GM11168 (cell line): Measurements from ENCODE around the gene TPRX2.
"Not testable (repeated sequence)": the region's sequence is repeated elsewhere in the genome, so short reads cannot be mapped to it uniquely, and the experiment has no call there.

ENCODE experiments used
- in situ Hi-C: fragments of 300-500 bp; cut with MboI; formaldehyde crosslinking; loops from one replicate; pipeline ENCODE4 v1.12.0; 2022; ENCODE audit warnings: low sequenced_read_pairs; ENCODE audit not compliant: unreplicated experiment

TPRX2 gene

GRCh38 chr19:47860602-47861297 lies 1.7 kb downstream of the TPRX2 start:
- in situ Hi-C loops = no loop called here

- in situ Hi-C loops = no loop called here
These were observed 2.6 kb downstream of the TPRX2 start for GRCh38 chr19:47861630-47862029.

- in situ Hi-C loops = no loop called here
These were observed 4.5 kb downstream of the TPRX2 start for GRCh38 chr19:47863514-47863936.

- in situ Hi-C loops = no loop called here
These were observed 6.1 kb downstream of the TPRX2 start for GRCh38 chr19:47865166-47865565.

GRCh38 chr19:47878906-47879305 lies 19.9 kb downstream of the TPRX2 start:
- in situ Hi-C loops = no loop called here

- in situ Hi-C loops = not testable (repeated sequence)
These were observed 20.4 kb downstream of the TPRX2 start for GRCh38 chr19:47879385-47879784.

GRCh38 chr19:47881757-47882156 lies 22.7 kb downstream of the TPRX2 start:
- in situ Hi-C loops = no loop called here

GRCh38 chr19:47882890-47883289 lies 23.9 kb downstream of the TPRX2 start:
- in situ Hi-C loops = no loop called here

- in situ Hi-C loops = no loop called here
These were observed 26.0 kb downstream of the TPRX2 start for GRCh38 chr19:47885067-47885463.

- in situ Hi-C loops = no loop called here
These were observed 27.1 kb downstream of the TPRX2 start, which contains the start of gene SULT2A1 for GRCh38 chr19:47886010-47886559. TSS of gene SULT2A1 (minus strand) at chr19:47886315. CDS start at chr19:47886257, 58 bp downstream.

GRCh38 chr19:47890865-47891621 lies 32.0 kb downstream of the TPRX2 start:
- in situ Hi-C loops = no loop called here

- in situ Hi-C loops = no loop called here
These were observed 32.5 kb downstream of the TPRX2 start for GRCh38 chr19:47891622-47891922.

- in situ Hi-C loops = no loop called here
These were observed 33.1 kb downstream of the TPRX2 start for GRCh38 chr19:47891923-47892666.

GRCh38 chr19:47895165-47895782 lies 36.2 kb downstream of the TPRX2 start:
- in situ Hi-C loops = no loop called here

GRCh38 chr19:47896019-47896418 lies 37.0 kb downstream of the TPRX2 start:
- in situ Hi-C loops = no loop called here

- in situ Hi-C loops = no loop called here
These were observed 37.7 kb downstream of the TPRX2 start for GRCh38 chr19:47896773-47897172.

- in situ Hi-C loops = no loop called here
These were observed 38.8 kb downstream of the TPRX2 start for GRCh38 chr19:47897861-47898260.

GRCh38 chr19:47899335-47899734 lies 40.3 kb downstream of the TPRX2 start:
- in situ Hi-C loops = no loop called here

GRCh38 chr19:47901370-47901769 lies 42.3 kb downstream of the TPRX2 start:
- in situ Hi-C loops = no loop called here

- in situ Hi-C loops = not testable (repeated sequence)
These were observed 50.3 kb downstream of the TPRX2 start for GRCh38 chr19:47909350-47909749.
